Spinal cord (tissue), 10 donors: ENCODE measurements around the gene IL20RA. TPM values are rescaled to one million over a fixed set of nuclear protein-coding genes. Genes with fewer than 3 reads are reported as not detected.

ENCODE experiments used
- DNase-seq, 6 donors: peaks; one replicate each; pipeline versions ENCODE4 v3.0.0 to v3.0.0-alpha.2; 2013 to 2015; ENCODE audit warnings: low spot score in 6 of 6, low read depth in 4 of 6
- H3K27ac ChIP-seq: one replicate; pipeline ENCODE4 v1.5.1; 2013; ENCODE audit warnings: low read depth, low read length, control low read depth
- H3K27me3 ChIP-seq: one replicate; pipeline ENCODE4 v1.6.1; 2013; ENCODE audit warnings: low read length; ENCODE audit not compliant: control insufficient read depth, insufficient read depth
- H3K36me3 ChIP-seq: one replicate; pipeline ENCODE4 v1.6.1; 2013; ENCODE audit warnings: low read length; ENCODE audit not compliant: control insufficient read depth, insufficient read depth
- H3K4me1 ChIP-seq: one replicate; pipeline ENCODE4 v1.6.1; 2013; ENCODE audit warnings: low read length; ENCODE audit not compliant: control insufficient read depth, insufficient read depth
- H3K4me3 ChIP-seq: one replicate; pipeline ENCODE4 v1.5.1; 2013; ENCODE audit warnings: low read depth, low read length, control low read depth
- H3K9me3 ChIP-seq: one replicate; pipeline ENCODE4 v1.6.1; 2013; ENCODE audit warnings: low read length; ENCODE audit not compliant: control insufficient read depth, insufficient read depth
- WGBS: methylation state at CpG from one replicate; pipeline ENCODE4 v1.1.5; 2013; ENCODE audit warnings: missing lambda C conversion rate; ENCODE audit not compliant: insufficient coverage; 5-methylcytosine and 5-hydroxymethylcytosine counted together
- polyA plus RNA-seq, 2 donors: library from polyadenylated mRNA; unstranded; fragments of 120-200 nt; gene quantifications; one replicate each; pipeline ENCODE4 v1.2.1, GENCODE V29; 2013; ENCODE audit not compliant: insufficient read length in 2 of 2
- total RNA-seq, 2 donors: library from RNA; depleted of rRNA in 1 of 2; stranded (reverse); fragments of 120-200 nt in 1 of 2; fragments of >200 nt in 1 of 2; gene quantifications; one replicate each; pipeline versions ENCODE4 v1.2.3 to v1.2.4, GENCODE V29; 2013 to 2014
- donor health status: healthy.

Gene IL20RA
- total and polyA plus RNA-seq, 4 donors = 0.99 to 1.7 (median 1.2) TPM

DNA sequence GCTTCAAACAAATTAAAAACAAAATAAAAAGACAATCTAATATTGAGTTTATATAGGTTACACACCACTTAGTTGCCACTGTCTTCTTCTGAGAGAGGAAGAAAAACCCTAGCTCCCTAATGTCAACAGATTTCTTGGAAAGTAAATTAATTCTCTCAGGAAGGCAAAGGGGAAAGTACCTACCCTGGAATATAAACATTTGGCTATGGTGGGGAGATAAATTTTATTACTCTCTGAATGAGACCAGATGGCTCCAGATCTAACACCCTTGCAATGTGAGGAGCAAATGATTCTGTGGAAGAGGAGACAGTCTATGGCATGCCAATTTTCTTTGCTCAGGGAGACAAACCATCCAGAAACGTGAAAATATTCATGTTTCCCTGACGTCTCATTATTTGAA lies 4.3 kb upstream of the IL20RA start:
- Histone ChIP-seq H3K27ac (no peak overlapping the region), H3K4me3 (no peak overlapping the region), H3K4me1 (peaks cover 3% of the 10 kb centered on the region), H3K9me3 (no peaks in the 10 kb centered on the region), H3K27me3 (peaks cover 6% of the 10 kb centered on the region), H3K36me3 (no peaks in the 10 kb centered on the region)
- no CpG with 5 or more reads among the region's 2 CpGs for WGBS
- DNase-seq = peak in 1 of 6 donors; percentile 6

DNA sequence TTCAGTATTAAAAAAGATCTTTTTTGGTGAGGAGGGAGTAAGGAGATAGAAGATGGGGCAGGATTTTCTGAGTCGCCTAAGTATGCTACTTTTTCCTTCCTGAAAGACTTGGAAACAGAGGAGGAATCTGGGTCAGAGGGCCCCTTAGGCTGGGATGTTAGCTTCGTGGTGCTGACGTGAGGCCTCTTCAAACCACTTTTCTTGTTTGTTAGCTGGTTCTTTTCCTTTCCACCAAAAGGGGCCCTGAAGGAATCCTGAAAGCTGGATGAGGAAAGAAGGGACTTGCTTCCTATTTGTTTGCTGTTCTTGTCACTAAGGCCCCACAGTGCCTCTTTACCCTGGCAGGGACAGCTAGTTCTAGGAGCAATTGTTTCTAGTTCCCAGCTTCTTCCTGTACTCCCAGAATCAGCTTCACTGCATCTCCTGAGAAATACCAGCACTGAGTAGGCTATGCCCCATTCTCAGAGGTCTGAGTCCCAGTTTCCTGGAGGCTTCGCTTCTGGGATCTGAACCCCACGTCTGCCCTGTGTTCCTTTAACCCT lies 2.2 kb upstream of the IL20RA start:
- H3K27ac ChIP-seq = no peak overlapping the region
- H3K27me3 ChIP-seq = peaks cover 26% of the 10 kb centered on the region
- WGBS = 94% methylated on average over 2 of the region's 5 CpGs
- H3K9me3 ChIP-seq = no peaks in the 10 kb centered on the region
- H3K4me3 ChIP-seq = no peak overlapping the region
- no peak for DNase-seq
- H3K4me1 ChIP-seq = peaks cover 3% of the 10 kb centered on the region
- no peaks in the 10 kb centered on the region for H3K36me3 ChIP-seq

DNA sequence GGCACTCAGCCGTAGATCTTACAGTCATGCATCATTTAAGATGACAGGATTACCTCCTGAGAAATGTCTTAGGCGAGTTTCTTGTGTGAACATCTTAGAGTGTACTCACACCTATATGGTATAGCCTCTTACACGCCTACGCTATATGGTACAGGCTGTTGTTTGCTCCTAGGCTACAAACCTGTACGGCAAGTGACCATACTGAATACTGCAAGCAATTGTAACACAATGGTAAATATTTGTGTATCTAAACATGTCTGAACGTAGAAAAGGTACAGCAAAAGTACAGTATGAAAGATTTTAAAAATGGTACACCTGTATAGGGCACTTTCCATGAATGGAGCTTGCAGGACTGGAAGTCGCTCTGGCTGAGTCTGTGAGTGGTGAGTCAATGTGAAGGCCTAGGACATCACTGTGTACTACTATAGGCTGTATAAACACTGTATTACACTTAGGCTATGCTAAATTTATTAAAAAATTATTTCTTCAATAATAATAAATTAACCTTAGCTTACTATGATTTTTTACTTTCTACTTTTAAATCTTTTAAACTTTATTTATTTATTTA lies 541 bp upstream of the IL20RA start:
- DNase-seq = no peak
- Histone ChIP-seq H3K4me1 (peaks cover 3% of the 10 kb centered on the region), H3K27me3 (peaks cover 27% of the 10 kb centered on the region), H3K4me3 (no peak overlapping the region), H3K9me3 (no peaks in the 10 kb centered on the region), H3K27ac (no peak overlapping the region), H3K36me3 (no peaks in the 10 kb centered on the region)
- 93% methylated on average over 3 of the region's 7 CpGs for WGBS

DNA sequence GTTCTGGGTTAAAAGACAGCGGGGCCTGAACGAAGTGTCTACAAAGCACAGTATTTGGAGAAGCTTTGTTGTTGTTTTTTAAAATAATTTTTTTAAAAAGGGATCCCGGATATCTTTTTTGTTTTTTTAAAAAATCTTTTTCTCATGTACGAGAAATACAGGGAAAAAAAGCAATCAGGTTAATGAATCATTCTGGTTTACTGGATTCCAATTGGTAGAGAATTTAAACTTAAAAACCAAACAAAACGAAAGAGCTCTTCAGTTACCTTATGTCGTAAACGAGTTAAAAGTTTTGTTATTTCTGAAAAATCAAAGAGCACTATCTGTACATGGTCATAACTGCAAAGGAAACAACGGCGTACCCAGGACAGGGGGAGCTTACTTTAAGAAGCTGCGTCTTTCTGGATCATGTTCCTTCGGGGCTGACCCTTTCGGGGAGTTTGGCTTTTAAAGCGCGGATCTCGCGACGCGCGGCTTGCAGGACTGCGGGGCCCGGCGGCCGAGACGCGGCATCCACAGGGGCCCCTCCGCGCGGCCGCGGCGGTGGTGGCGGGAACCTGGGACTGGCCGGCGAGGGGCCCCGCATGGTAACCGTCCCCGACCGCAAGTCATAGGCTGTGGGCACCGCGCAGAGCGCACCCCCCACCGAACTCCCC lies 927 bp downstream of the IL20RA start:
- H3K9me3 ChIP-seq = no peaks in the 10 kb centered on the region
- no peak overlapping the region for H3K27ac ChIP-seq
- WGBS = under 1% methylated on average over 33 of the region's 42 CpGs
- no peaks in the 10 kb centered on the region for H3K36me3 ChIP-seq
- peaks cover 3% of the 10 kb centered on the region for H3K4me1 ChIP-seq
- H3K4me3 ChIP-seq = peak overlapping the region; percentile 60
- peaks cover 27% of the 10 kb centered on the region for H3K27me3 ChIP-seq
- DNase-seq = peak in 2 of 6 donors; percentile 63 to 64

DNA sequence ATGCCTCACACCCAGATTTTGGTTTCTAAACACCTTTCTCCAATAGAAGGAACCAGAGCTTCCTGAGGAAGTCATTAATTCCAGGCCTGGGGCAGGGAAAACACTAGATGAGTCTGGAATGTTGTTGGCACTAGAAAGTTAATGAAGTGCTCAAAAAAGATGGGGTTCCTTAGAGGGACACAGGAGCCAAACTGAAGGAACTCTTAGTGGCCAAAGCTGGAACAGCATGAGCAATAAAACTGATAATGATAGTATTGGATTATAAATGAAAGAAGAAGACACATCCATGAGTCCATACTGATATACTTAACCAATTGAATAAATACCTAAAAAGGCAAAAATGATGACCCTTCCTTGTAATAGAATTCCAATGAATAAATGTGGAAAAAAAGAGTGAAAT lies 4.4 kb downstream of the IL20RA start:
- Histone ChIP-seq H3K4me1 (peaks cover 3% of the 10 kb centered on the region), H3K27ac (no peak overlapping the region), H3K27me3 (peaks cover 27% of the 10 kb centered on the region), H3K36me3 (no peaks in the 10 kb centered on the region), H3K4me3 (no peak overlapping the region), H3K9me3 (no peaks in the 10 kb centered on the region)
- no peak for DNase-seq

DNA sequence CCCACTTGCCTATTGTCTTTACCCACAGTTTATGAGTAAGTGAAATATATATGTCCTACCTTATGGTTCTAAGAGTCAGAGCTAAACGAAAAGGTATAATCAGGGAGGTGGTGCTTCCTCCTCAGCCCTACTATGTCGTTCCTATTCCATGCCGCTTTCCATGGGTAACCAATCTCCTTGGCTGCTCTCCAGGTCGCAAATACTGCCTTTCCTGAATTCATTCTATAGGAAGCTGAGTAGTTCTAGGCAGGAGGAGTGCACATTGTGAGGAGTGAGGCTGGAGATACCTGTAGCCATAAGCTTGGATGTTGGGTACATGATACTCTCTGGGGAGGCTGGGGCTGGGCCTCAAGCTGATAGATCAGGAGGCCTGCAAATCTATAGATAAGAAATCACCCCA lies 5.8 kb downstream of the IL20RA start:
- Histone ChIP-seq H3K4me3 (no peak overlapping the region), H3K27me3 (peaks cover 20% of the 10 kb centered on the region), H3K27ac (no peak overlapping the region), H3K4me1 (no peaks in the 10 kb centered on the region), H3K9me3 (no peaks in the 10 kb centered on the region), H3K36me3 (no peaks in the 10 kb centered on the region)
- 59% methylated on average over 2 of the region's 4 CpGs for WGBS
- DNase-seq = no peak

DNA sequence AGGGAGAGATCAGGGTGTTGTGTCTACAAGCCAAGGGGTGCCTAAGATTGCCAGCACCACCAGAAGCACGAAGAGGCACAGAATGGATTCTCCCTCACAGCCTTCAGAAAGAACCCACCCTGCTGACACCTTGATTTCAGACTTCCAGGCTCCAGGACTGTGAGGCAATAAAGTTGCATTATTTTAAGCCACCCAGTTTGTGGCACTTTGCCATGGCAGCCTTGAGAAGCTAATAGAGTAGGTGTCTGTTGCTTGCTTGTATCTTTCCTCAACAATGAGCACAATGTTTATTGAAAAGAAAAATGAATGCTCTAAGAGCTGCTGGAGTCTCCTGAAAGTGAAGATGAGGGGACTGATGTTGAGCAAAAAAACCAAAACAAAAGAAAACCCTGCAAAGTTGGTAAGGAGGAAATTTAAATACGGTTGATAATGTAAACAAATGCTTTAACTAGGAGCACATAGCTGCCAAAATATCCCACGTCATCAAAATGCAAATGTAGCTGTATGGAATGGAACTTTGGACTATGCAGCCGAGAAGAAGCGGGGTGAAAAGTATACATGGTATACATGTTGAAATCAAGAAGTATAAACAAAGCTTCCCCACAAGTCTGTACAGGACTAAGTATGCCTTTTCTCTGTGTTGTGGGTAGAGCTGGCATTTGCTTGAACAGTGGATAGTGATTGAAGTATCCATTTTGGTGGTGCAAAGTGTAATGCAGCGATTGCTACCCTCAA lies 8.0 kb downstream of the IL20RA start:
- DNase-seq = no peak
- 83% methylated on average over 1 of the region's 6 CpGs for WGBS
- H3K36me3 ChIP-seq = no peaks in the 10 kb centered on the region
- no peaks in the 10 kb centered on the region for H3K4me1 ChIP-seq
- H3K4me3 ChIP-seq = no peak overlapping the region
- H3K9me3 ChIP-seq = no peaks in the 10 kb centered on the region
- no peaks in the 10 kb centered on the region for H3K27me3 ChIP-seq
- H3K27ac ChIP-seq = no peak overlapping the region

DNA sequence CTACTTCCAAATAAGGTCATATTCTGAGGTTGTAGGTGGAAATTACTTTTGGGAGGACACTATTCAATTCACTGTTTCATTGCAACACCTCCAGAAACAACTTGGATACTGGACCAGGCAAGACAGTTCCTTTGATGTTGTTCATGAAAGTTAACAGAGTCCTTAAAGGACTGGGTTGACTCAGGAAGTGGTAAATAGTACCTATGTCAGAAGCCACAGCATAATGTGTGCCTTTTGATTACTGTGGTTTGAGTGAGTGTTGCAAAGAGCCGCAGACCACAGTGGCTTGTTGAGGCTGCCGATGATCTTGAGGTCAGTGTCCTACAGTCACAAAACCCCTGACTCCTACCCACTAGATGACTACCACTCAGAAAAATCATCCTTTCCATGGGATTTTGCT lies 10.9 kb downstream of the IL20RA start:
- no peak for DNase-seq
- Histone ChIP-seq H3K4me3 (no peak overlapping the region), H3K27me3 (no peaks in the 10 kb centered on the region), H3K36me3 (no peaks in the 10 kb centered on the region), H3K27ac (no peak overlapping the region), H3K4me1 (no peaks in the 10 kb centered on the region), H3K9me3 (no peaks in the 10 kb centered on the region)
- no CpG with 5 or more reads among the region's 2 CpGs for WGBS

DNA sequence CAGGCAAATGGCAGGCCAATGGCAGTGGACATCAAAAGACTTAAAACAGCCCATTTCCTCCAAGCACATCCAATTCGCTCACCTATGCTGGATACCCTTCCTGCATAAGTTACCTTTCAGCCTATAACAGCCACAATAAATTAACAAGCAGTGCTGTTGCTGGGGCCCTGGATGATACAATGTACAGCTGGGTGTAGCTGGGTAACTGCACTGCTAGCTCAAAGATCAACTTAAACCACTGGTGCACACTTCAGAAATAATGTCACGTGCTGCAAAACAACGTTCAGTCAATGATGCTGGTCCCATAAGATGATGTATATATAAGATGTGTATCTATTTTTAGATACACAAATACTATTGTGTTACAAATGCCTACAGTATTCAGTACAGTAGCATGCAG lies 13.6 kb downstream of the IL20RA start:
- H3K27me3 ChIP-seq = no peaks in the 10 kb centered on the region
- DNase-seq = no peak
- no peaks in the 10 kb centered on the region for H3K36me3 ChIP-seq
- H3K4me1 ChIP-seq = no peaks in the 10 kb centered on the region
- no peak overlapping the region for H3K27ac ChIP-seq
- H3K9me3 ChIP-seq = no peaks in the 10 kb centered on the region
- H3K4me3 ChIP-seq = no peak overlapping the region
- no CpG with 5 or more reads among the region's 3 CpGs for WGBS
